K562 (cell line): ENCODE measurements around the gene P2RY11. TPM values are rescaled to one million over a fixed set of nuclear protein-coding genes. Genes with fewer than 3 reads are reported as not detected.

Source experiments
- CCAR2 ChIP-seq: fragments of 200-400 bp; formaldehyde crosslinking; IDR thresholded peaks from 2 replicates; pipeline ENCODE4 v1.6.1; 2017; ENCODE audit warnings: mild to moderate bottlenecking, low read depth, low read length
- EZH2 ChIP-seq: IDR thresholded peaks from 2 replicates; pipeline ENCODE4 v1.6.1; 2012; ENCODE audit warnings: low read depth, mild to moderate bottlenecking, inconsistent platforms, low read length, borderline replicate concordance
- KDM5B ChIP-seq: fragments of 200-600 bp; sonication (generic); IDR thresholded peaks from 2 replicates; pipeline ENCODE4 v1.6.1; 2012; ENCODE audit warnings: low read depth, mild to moderate bottlenecking, moderate library complexity, low read length, control low read depth, inconsistent platforms; ENCODE audit not compliant: insufficient replicate concordance
- MTF1 ChIP-seq: fragments of 250-450 bp; sonication (Bioruptor Pico); IDR thresholded peaks from 2 replicates; pipeline ENCODE4 v1.9.0; 2021; ENCODE audit warnings: moderate library complexity, mild to moderate bottlenecking, inconsistent platforms, borderline replicate concordance
- NCOA4 ChIP-seq: fragments of 450-650 bp; IDR thresholded peaks from 2 replicates; pipeline ENCODE4 v1.6.1; 2018; ENCODE audit warnings: mild to moderate bottlenecking; ENCODE audit not compliant: partially characterized antibody
- NR2C2 ChIP-seq, 2 experiments: fragments of 200-800 bp in 1 of 2; sonication (Bioruptor generic) in 1 of 2; sonication (generic) in 1 of 2; formaldehyde crosslinking in 1 of 2; IDR thresholded peaks; 2 replicates each; pipeline versions ENCODE4 v1.6.1 to v1.8.0; 2016 to 2022; ENCODE audit warnings: mild to moderate bottlenecking in 1 of 2, missing compliant biosample characterization in 1 of 2, missing genetic modification characterization in 1 of 2, missing genetic modification reagents in 1 of 2
- NR2F6 ChIP-seq: fragments of 450-650 bp; formaldehyde crosslinking; IDR thresholded peaks from 2 replicates; pipeline ENCODE4 v1.4.0; 2020; ENCODE audit warnings: mild to moderate bottlenecking
- PTBP1 ChIP-seq: fragments of 200-400 bp; formaldehyde crosslinking; IDR thresholded peaks from 2 replicates; pipeline ENCODE4 v1.6.1; 2017; ENCODE audit warnings: low read depth, low read length
- SIRT6 ChIP-seq: IDR thresholded peaks from one replicate; pipeline ENCODE4 v1.6.1; 2012; ENCODE audit warnings: low read depth, mild to moderate bottlenecking, control low read depth, inconsistent platforms, low read length, moderate library complexity
- SNIP1 ChIP-seq: fragments of 450-650 bp; IDR thresholded peaks from 2 replicates; pipeline ENCODE4 v1.7.1; 2017; ENCODE audit warnings: low read depth, mild to moderate bottlenecking
- SPI1 ChIP-seq: IDR thresholded peaks from 2 replicates; pipeline ENCODE4 v1.6.1; 2011; ENCODE audit warnings: low read depth, low read length, control low read depth, borderline replicate concordance
- SREBF1 ChIP-seq: fragments of 150-350 bp; IDR thresholded peaks from 2 replicates; pipeline ENCODE4 v1.6.1; 2014; ENCODE audit warnings: antibody characterized with exemption, low read depth, low read length, borderline replicate concordance
- TARDBP ChIP-seq: fragments of 450-650 bp; IDR thresholded peaks from 2 replicates; pipeline ENCODE4 v1.6.1; 2016
- TFAM ChIP-seq: fragments of 250-450 bp; sonication (Bioruptor Pico); conservative IDR thresholded peaks from 2 replicates; pipeline ENCODE4 v1.5.0; 2021; ENCODE audit warnings: mild to moderate bottlenecking, moderate library complexity
- ZNF347 ChIP-seq: fragments of 450-650 bp; formaldehyde crosslinking; IDR thresholded peaks from 2 replicates; pipeline ENCODE4 v1.4.0; 2020; ENCODE audit warnings: low read depth, mild to moderate bottlenecking, moderate library complexity
- ZNF436 ChIP-seq: fragments of 250-450, 450-650 bp; sonication (Bioruptor Pico); formaldehyde crosslinking; IDR thresholded peaks from 2 replicates; pipeline ENCODE4 v1.7.0; 2020; ENCODE audit warnings: mild to moderate bottlenecking
- polyA plus RNA-seq, 8 experiments: library from polyadenylated mRNA; depleted of rRNA in 4 of 8; stranded (reverse) in 5 of 8; unstranded in 3 of 8; fragments of >200 nt; fragmentation: Nextera tagmentation in 2 of 8; fragmentation: Illumina TruSeq in 1 of 8; extraction: Ambion mirVana in 2 of 8; extraction: Trizol in 1 of 8; gene quantifications; 2 replicates each; pipeline versions ENCODE4 v1.2.1 to v1.2.3, GENCODE V29; 2011 to 2014; ENCODE audit warnings: inconsistent platforms in 1 of 8, missing spikeins in 1 of 8
- total RNA-seq, 7 experiments: library from RNA; depleted of rRNA in 6 of 7; stranded (reverse); fragments of >200 nt in 6 of 7; fragmentation: Illumina TruSeq in 2 of 7; extraction: Trizol in 2 of 7; gene quantifications; 2 replicates each; pipeline versions ENCODE4 v1.2.1 to v1.2.3, GENCODE V29; 2011 to 2021; ENCODE audit warnings: low replicate concordance in 1 of 7
- TF ChIP-seq, protein P1 (sequence below): fragments of 450-650 bp; IDR thresholded peaks from 2 replicates; pipeline ENCODE4 v1.6.1; 2016
- TF ChIP-seq, protein P2 (sequence below): fragments of 450-650 bp; IDR thresholded peaks from 2 replicates; pipeline ENCODE4 v1.6.1; 2016; ENCODE audit warnings: antibody characterized with exemption
- TF ChIP-seq, protein P3 (sequence below): fragments of 250-450 bp; sonication (Bioruptor Pico); IDR thresholded peaks from 2 replicates; pipeline ENCODE4 v1.5.0; 2021
- TF ChIP-seq, protein P4 (sequence below): fragments of 450-650 bp; IDR thresholded peaks from 2 replicates; pipeline ENCODE4 v1.6.1; 2014; ENCODE audit warnings: low read depth, mild to moderate bottlenecking, moderate library complexity, borderline replicate concordance
- TF ChIP-seq, protein P5 (sequence below): sonication (generic); formaldehyde crosslinking; IDR thresholded peaks from 2 replicates; pipeline ENCODE4 v1.8.0; 2022; ENCODE audit warnings: missing genetic modification reagents, mild to moderate bottlenecking, borderline replicate concordance
- TF ChIP-seq, protein P6 (sequence below): sonication (generic); formaldehyde crosslinking; IDR thresholded peaks from 2 replicates; pipeline ENCODE4 v1.8.1; 2022; ENCODE audit warnings: missing genetic modification reagents

The P2RY11 gene
- total and polyA plus RNA-seq, 9 of the 15 experiments (the other 6 are each of a cell fraction or from before 2014, with no cell fraction given) = 0.03 to 10.1 (median 1.5) TPM

DNA sequence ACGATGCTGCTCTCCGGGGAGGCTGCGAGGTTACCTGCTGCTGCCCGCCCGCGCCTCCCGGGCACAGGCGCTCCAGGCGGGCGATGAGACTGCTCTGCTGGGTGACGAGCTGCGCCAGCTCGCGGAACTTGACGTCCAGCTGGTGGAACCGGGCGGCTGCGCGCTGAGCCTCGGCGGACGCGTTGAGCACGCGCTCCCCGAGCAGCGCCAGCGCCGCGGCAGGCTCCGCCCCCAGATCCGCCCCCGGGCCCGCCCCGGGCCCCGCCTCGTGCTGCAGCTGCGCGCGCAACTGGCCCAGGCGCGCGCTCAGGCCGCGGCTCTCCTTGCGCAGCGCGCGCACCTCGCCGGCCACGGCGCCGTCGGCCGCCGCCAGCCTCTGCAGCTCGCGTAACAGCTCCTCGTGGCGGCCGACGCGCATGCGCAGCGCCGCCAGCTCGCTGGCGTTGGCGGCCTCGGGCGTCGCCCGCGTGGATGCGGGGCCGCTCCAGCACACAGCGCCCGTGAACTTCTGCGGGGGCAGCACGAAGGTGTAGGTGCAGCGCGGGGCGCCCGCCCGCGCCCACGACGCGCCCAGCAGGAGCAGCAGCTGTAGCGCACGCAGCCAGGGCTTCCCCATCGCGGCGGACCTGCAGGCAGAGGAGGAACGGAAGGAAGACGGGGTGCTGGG is 15.4 kb upstream of the P2RY11 start (continued):
- TF ChIP-seq, protein P1, sequence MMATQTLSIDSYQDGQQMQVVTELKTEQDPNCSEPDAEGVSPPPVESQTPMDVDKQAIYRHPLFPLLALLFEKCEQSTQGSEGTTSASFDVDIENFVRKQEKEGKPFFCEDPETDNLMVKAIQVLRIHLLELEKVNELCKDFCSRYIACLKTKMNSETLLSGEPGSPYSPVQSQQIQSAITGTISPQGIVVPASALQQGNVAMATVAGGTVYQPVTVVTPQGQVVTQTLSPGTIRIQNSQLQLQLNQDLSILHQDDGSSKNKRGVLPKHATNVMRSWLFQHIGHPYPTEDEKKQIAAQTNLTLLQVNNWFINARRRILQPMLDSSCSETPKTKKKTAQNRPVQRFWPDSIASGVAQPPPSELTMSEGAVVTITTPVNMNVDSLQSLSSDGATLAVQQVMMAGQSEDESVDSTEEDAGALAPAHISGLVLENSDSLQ = no peak
- no peak for TF ChIP-seq NR2F6 (CRISPR knock-in tag)
- TF ChIP-seq NCOA4 = no peak
- TF ChIP-seq NR2C2 (CRISPR knock-in tag; IDR thresholded peaks at IDR 0.05) = no peak
- TF ChIP-seq NR2C2 (tag; IDR thresholded peaks at IDR 0.05) = no peak
- TF ChIP-seq EZH2 = no peak
- TF ChIP-seq SNIP1 = no peak
- TF ChIP-seq SPI1 = no peak
- TF ChIP-seq, protein P2, sequence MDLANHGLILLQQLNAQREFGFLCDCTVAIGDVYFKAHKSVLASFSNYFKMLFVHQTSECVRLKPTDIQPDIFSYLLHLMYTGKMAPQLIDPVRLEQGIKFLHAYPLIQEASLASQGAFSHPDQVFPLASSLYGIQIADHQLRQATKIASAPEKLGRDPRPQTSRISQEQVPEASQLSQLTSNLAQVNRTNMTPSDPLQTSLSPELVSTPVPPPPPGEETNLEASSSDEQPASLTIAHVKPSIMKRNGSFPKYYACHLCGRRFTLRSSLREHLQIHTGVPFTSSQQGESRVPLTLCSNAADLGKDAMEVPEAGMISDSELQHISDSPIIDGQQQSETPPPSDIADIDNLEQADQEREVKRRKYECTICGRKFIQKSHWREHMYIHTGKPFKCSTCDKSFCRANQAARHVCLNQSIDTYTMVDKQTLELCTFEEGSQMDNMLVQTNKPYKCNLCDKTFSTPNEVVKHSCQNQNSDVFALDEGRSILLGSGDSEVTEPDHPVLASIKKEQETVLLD = no peak
- TF ChIP-seq KDM5B = peak; percentile 79
- TF ChIP-seq PTBP1 = no peak
- no peak for TF ChIP-seq SIRT6
- no peak for TF ChIP-seq SREBF1
- no peak for TF ChIP-seq ZNF436 (CRISPR knock-in tag)
- no peak for TF ChIP-seq TFAM (CRISPR knock-in tag)
- TF ChIP-seq, protein P3, sequence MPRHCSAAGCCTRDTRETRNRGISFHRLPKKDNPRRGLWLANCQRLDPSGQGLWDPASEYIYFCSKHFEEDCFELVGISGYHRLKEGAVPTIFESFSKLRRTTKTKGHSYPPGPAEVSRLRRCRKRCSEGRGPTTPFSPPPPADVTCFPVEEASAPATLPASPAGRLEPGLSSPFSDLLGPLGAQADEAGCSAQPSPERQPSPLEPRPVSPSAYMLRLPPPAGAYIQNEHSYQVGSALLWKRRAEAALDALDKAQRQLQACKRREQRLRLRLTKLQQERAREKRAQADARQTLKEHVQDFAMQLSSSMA (CRISPR knock-in tag) = no peak
- TF ChIP-seq, protein P4, sequence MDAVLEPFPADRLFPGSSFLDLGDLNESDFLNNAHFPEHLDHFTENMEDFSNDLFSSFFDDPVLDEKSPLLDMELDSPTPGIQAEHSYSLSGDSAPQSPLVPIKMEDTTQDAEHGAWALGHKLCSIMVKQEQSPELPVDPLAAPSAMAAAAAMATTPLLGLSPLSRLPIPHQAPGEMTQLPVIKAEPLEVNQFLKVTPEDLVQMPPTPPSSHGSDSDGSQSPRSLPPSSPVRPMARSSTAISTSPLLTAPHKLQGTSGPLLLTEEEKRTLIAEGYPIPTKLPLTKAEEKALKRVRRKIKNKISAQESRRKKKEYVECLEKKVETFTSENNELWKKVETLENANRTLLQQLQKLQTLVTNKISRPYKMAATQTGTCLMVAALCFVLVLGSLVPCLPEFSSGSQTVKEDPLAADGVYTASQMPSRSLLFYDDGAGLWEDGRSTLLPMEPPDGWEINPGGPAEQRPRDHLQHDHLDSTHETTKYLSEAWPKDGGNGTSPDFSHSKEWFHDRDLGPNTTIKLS = peak; percentile 78
- TF ChIP-seq TARDBP = no peak
- no peak for TF ChIP-seq CCAR2
- TF ChIP-seq, protein P5, sequence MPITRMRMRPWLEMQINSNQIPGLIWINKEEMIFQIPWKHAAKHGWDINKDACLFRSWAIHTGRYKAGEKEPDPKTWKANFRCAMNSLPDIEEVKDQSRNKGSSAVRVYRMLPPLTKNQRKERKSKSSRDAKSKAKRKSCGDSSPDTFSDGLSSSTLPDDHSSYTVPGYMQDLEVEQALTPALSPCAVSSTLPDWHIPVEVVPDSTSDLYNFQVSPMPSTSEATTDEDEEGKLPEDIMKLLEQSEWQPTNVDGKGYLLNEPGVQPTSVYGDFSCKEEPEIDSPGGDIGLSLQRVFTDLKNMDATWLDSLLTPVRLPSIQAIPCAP = no peak
- no peak for TF ChIP-seq ZNF347 (CRISPR knock-in tag)
- no peak for TF ChIP-seq MTF1
- TF ChIP-seq, protein P6, sequence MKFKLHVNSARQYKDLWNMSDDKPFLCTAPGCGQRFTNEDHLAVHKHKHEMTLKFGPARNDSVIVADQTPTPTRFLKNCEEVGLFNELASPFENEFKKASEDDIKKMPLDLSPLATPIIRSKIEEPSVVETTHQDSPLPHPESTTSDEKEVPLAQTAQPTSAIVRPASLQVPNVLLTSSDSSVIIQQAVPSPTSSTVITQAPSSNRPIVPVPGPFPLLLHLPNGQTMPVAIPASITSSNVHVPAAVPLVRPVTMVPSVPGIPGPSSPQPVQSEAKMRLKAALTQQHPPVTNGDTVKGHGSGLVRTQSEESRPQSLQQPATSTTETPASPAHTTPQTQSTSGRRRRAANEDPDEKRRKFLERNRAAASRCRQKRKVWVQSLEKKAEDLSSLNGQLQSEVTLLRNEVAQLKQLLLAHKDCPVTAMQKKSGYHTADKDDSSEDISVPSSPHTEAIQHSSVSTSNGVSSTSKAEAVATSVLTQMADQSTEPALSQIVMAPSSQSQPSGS = no peak
